HG02870 (cell line): ENCODE results near the gene ELMOD1.
"Not testable (repeated sequence)": the region's sequence is repeated elsewhere in the genome, so short reads cannot be mapped to it uniquely, and the experiment has no call there.

Source experiments
- ATAC-seq: cut with Tn5 transposase; IDR thresholded peaks from one replicate; pipeline ENCODE4 v1.9.1; 2021; ENCODE audit warnings: mild to moderate bottlenecking, moderate library complexity; ENCODE audit not compliant: unreplicated experiment

ELMOD1 gene

DNA sequence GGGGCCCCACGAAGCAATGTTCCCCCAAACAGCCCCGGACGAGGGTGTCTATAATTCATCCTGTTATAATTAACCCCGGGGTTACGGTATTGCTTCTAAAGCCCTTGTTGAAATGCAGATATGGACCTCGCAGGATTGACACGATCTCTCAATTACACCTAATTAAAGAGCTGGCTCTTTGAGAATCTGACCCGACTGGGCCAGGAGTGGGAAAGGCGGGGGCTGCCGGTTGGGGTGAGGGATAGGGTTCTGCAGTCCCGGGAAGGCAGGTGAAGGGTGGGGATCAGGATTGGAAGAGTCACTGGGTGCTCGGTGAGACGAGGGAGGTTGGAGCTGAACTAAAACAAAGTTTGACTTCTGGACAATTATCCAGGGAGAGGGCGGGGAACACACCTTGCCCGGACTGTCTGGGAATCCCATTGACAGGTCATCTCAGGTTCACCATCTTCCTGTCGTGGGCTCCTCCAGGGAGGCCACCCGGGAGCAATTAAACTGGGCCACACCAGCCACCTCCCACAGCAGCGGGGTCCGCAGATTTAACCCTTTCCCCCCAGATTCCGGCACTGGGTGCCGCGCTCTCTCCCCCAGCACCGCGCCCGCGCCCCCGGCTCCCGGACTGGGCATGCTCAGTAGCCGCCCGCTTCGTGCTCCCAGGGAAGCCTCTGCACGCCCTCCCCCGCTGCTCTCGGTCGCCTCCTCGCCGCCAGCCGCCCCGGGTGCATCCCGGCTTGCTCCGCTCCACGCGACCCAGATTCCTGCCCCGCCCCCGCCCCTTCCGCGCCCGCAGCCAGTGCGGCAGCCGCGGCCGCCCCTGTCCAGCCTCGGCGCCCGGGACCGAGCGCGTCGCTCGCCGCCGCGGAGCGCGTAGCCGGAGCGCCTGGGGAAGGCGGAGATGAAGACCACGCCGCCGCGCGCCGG lies at the start of gene ELMOD1:
Gene ELMOD1 (plus strand): TSS at position 688 of the 918 bp plus-strand sequence. CDS start 27,043 bp downstream, outside the sequence.
- ATAC-seq: peak; percentile 54

DNA sequence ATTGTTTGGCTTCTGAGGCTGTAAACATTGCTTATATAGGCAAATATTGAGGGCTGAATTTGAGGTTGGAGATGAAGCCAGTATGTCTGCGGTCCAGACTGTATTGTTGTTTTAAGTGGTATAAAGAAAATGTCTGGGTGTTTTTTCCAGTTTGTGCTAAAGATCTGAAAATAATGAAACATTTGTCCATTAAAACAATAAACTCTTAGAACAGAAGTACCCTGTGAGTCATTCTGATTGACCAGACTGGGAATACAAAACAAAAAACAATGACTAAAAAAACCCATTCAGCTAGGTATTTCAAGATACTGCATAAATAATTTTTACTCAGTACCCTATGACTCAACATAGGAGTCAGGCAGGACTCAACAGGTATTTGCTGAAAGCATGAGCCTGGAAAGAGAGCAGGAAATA lies 45.8 kb upstream of the ELMOD1 start:
- ATAC-seq: peak; percentile 64

DNA sequence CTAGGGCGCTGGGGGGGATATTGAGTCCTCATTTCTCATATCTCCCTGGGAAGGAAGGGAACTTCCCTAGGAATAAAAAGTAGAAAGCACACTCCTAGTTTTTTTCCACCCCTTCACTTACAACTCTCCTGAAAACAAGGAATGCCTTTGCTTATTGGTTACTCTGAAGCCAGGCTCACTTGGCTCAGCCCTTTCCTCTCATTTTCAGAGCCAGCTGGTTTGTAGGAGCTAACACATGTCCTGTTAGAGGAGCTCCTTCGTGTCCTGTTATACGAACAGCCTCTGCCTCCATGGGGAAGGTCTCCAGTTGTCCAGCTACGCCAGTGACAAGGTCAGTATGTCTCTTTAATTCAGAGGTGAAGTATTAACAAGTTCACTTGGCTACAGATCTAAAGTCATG lies 43.0 kb upstream of the ELMOD1 start:
- ATAC-seq: no peak

DNA sequence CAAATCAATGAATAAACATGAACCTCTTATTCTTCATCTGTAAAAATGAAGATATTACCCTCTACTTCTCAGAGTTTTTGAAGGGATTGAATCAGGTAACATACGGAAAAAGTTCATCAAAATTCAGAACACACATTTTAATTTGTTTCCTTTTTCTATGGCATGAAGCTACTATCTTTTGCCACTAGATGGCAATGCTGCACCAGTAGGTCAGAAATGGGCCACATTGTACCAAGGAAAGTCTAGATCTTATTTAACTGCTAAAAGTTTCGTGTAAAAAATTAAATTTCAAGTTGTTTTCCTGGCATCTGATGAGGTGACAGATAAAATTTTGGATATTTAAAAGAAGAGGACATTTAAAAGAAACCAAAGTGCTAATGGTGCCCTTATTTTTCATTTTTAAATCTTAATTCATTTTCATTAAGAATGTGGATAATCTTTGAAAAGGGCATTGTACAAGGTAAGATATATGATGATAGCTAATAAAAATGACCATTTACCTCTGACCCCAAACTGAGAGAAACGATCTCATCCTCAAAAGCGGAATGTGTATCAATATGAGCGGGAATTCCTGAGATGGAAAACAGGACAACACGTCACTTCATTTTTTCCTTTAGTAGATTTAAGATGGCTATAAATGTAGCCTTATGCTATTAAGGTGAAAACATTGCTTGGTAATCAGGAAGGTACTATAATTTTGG lies 41.5 kb upstream of the ELMOD1 start:
- no peak for ATAC-seq

DNA sequence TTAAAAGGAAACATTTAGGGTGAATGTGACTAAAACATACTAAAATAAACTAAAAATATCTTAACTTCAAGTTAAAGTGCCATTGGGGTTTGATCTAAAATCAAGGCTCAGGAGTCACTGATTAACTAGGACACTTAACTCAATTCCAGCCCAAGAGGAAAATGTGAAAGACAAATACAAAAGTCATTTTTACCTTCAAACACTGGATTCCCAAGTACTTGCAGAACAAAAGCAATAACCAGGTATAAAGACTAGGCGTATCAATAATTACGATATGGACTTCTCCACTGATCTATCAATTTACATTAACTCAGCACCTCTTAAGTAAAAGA lies 41.0 kb upstream of the ELMOD1 start:
- no peak for ATAC-seq

DNA sequence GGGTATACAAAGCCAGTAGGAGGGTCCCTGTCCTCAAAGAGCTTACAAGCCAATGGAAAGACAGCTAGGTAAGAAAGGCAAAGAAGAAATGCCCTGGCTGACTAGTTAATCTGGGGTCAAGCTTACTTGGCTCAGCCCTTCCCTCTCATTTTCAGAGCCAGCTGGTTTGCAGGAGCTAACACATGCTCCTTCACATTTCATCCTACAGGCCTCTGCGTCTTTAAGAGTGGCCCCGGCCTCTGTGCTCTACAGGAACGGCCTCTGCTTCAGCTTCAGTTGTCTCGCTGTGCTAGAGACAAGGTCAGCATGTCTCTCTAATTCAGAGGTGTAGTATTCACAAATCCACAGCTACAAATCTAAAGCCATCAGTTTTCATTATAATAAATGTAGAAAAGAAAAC lies 40.6 kb upstream of the ELMOD1 start:
- no peak for ATAC-seq

DNA sequence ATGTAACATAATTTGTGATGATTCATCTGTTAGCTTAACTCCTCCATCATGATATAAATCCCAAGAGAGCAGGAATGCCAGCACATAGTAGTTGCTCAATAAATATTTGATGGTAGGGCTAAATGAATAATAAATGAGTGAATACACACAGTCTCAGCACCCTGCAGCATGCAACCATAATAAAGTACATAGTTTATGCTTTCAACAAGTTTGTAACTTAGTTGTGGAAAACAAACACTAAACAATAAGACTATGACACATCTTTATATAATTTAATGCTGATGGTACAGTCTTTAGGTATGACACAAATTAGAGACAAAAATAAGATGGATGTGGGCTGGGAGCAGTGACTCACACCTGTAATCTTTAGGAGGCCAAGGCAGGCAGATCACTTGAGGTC lies 29.3 kb upstream of the ELMOD1 start:
- no peak for ATAC-seq

DNA sequence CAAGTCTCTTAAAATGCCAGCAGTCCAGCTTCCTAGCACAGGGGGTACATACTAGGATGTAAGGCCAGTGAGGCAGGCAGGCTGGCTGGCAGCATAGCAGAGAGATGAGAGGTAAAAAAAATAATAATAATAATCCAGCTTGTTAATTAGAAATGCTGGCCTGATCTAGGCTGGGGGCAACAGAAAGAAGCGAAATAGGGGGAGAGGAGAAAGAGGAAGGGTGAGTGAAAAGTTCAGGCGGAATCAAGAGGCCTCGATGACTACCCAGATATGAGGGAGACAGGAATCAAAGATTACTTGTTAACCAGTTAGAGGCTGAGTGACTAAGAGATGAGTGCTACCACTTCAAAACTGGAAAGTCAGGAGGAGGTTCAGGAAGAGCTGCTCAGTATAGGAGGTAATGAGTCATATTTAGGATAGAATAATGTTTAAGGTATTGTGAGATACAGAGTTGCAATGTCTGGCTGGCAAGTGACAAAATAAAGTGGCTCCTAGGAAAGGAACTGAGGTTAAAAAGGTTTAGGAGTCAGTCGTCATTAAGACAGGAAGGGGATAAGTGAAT lies 28.2 kb upstream of the ELMOD1 start:
- ATAC-seq: no peak

DNA sequence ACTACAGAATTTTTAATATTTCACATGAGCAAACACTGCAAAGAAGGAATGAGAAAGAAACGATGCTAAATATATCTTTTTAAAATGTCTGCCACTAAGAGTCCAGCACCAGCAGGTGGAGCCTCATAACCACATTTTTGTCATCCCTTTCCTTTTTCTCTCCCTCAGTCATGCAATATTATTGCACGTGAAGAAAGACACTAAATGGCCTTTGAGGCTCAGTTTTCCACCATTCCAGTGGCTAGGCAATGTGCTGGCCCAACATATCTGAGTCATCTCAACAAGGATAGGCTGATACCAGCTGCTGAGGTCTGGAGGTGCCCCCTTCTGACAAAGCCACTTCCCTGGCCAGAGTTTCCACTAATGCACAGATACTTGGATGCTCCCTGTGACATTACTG lies 27.2 kb upstream of the ELMOD1 start:
- peak; percentile 31 for ATAC-seq

DNA sequence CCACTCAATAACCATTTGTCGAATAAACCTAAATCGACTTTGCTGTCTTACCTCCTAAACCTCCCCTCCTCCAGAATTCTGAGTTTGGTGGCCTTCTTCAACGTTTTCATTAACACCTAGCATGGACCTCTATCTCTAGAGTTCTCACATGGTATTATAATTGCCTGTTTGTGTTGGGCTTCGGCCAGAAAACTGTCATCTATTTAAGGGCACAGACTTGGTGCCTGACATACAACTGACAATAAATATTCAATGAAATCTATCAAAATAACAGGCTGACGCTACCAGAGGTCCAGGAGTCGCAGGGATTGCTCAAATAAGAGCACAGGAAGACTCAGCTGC lies 26.1 kb upstream of the ELMOD1 start:
- ATAC-seq: peak; percentile 5

DNA sequence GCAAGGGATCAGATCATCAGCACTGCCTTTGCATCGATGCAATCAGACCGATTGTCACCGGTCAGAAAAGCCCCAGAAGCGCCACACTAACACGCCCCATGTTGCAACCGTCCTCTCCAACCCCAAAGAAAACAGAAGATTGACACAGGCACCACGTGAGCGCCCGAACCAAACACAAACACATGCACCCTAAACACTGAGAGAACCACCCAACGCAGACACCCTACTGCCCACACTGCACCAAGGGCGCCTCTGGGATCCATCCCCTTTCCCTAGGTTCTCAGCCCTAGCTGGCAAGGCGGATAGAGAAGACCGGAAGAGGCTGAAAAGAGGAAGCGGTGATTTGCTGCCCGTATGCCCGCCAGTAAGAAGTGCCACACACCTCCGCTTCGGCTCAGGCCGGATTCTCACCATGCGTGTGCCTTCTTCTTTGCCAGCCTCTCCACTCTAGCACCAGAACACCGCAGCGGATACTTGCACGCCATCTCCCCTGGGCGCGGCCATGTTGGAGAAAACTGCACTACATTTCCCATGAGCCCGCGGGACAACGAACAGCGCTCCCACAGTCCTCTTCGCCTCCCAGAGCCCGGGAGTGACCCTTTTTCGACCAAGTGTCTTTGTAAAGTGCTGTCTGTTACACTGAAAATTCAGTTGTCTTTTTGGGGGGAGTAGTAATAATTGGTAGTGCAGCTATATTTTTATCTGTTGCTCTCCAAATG lies 25.6 kb upstream of the ELMOD1 start, which contains the start of gene ALKBH8:
Gene ALKBH8 (minus strand): TSS at position 517 of the 719 bp plus-strand sequence. CDS start 4,842 bp downstream, outside the sequence.
- peak; percentile 72 for ATAC-seq

DNA sequence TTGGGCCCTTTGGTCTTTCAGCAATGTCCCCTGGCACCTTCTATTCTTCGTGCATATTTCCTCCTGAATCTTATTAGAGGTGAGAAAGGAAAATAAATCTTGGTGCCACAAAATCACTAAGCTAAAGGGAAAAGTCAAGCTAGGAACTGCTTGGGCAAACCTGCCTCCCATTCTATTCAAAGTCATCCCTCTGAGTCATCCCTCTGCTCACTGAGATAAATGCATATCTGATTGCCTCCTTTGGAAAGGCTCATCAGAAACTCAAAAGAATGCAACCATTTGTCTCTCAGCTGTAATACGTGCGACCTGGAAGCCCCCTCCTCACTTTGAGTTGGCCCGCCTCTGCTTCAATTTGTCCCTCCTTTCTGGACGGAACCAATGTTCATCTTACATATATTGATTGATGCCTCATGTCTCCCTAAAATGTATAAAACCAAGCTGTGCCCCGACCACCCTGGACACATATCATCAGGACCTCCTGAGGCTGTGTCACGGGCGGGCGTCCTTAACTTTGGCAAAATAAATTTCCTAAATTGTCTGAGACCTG lies 24.9 kb upstream of the ELMOD1 start:
- not testable (repeated sequence) for ATAC-seq

DNA sequence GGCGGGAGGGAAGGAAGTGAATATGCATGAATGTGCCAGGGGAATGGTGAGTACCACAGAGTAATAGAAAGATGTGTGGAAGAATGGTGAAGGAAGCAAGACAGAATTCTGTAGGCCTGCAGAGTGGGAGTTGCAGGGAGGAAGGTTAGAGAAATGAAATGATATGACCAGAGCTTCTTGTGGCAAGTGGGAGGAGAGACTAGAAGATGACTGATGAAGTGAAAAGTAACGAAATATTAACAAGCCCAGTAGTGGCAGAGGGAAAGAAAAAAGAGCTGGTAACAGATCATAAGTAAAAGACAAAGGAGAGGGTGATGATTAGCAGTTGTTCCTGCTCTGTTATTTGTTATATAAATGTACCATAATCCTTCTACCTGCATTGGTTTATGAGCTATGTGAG lies 24.4 kb upstream of the ELMOD1 start:
- no peak for ATAC-seq

DNA sequence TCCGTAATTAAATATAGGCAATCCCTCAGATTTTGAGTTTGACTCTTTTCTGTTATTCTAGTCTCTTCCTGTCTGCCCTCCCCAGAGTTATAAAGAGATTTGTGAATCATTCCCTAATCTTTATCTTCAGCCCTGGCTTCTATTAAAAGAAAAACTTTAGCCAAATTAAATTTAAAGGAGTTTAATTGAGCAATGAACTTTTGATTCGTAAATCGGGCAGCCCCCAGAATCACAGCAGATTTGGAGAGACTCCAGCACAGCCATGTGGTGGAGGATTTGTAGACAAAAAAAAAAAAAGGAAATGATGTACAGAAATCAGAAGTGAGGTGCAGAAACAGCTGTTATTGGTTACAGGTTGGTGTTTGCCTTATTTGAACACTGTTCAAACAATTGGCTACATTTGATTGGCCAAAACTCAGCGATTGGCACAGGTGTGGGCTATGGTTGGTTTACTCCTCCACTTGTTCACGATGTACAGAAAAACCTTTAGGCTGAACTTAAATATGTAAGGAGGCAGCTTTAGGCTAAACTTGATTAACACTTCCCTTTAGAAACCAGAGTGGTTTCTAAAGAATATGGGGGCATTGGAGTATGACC lies 23.1 kb upstream of the ELMOD1 start:
- ATAC-seq: no peak

DNA sequence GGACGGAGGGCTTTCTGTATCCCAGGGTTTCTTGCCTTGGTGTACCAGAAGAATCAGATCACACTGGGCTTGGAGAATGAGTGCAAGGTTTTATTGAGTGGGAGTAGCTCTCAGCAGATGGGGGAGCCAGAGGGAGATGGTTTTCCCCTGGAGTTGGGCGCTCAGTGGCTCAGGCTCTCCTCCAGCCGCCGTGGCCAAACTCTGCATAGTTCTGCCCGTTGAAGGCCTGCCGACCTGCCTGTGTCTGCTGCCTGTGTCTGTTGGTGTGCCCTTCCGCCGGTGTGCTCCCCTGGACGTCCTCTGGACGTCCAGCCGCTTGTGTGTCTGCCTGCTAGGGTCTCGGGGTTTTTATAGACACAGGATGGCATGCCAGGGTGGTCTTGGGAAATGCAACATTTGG lies 20.9 kb upstream of the ELMOD1 start:
- no peak for ATAC-seq

DNA sequence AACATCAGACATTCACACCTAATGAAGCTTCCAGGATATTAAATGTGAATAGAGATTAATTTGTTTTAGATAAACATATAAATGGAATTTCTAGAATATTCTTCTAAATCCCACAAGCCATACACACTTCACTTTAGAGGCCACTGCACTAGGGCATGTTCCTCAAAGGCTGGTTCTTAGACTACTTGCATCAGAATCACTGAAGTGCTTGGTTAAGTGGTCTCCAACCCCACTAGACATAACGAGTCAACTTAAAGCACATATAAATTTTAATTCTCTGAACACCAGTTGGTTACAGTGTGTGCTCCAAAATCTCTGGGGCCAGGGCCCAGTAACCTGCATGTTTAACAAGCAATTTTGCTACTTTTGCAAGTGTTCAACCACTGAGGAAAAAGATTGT lies 17.5 kb upstream of the ELMOD1 start:
- ATAC-seq: no peak

DNA sequence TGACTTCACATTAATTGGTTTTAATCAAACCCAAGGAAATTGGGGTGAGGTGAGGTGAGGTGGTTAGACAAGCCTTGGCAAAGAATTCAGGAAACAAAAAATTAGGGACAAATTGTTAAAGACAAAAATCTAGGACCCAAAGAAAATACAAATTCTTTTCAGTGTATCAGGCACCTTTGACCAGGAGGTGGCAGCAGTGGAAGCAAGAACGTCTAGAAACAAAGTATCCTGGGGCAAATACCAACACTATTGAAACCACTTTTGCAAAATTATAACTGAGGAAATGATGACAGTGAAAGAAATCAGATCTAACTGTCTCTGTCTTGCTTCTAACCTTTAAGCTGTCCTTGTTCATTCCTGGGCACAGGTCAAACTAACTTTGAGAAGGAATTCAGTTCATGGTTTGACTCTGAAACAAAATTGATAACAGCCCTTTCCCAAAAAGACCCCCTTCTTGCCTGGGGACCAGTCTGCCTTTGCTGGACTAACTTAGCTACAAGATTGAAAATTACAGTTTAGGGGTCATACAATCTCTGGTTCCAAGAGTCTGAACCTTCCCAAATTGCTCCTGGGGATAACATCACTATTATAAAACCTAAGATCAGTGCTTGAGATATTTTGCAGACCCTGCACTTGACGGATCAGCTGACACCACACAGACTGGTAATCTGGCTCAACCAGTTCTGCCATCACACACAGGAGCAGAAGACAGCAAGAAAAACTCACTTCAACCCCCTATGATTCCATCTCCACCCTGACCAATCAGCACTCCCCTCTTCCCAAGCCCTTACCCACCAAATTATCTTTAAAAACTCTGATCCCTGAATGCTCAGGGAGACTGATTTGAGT lies 14.2 kb upstream of the ELMOD1 start:
- ATAC-seq: peak; percentile 48

DNA sequence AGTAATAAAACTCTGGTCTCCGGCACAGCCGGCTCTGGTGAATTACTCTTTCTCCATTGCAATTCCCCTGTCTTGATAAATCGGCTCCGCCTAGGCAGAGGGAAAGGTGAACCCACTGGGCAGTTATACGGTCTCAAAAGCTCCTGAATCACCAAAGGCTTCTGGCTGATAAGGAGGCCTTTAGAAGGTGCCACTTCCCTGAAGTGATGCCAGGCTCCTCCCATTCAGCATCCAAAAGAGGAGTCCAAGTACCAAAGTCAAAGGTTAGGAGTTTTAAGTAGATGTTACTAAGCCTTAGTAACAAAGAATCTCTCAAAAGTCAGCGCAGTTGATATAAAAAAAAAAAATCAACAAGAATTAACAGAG lies 13.6 kb upstream of the ELMOD1 start:
- no peak for ATAC-seq

DNA sequence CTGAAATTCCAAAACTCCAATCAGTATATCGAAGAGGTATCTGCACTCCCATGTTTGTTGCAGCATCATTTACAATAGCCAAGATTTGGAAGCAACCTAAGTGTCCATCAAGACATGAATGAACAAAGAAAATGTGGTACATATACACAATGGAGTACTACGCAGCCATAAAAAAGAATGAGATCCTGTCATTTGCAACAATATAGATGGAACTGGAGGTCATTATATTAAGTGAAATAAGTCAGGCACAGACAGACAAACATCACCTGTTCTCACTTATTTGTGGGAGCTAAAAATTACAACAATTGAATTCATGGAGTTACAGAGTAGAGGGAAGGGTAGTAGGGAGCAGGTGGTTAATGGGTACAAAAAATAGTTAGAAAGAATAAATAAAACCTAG lies 11.8 kb upstream of the ELMOD1 start:
- not testable (repeated sequence) for ATAC-seq

DNA sequence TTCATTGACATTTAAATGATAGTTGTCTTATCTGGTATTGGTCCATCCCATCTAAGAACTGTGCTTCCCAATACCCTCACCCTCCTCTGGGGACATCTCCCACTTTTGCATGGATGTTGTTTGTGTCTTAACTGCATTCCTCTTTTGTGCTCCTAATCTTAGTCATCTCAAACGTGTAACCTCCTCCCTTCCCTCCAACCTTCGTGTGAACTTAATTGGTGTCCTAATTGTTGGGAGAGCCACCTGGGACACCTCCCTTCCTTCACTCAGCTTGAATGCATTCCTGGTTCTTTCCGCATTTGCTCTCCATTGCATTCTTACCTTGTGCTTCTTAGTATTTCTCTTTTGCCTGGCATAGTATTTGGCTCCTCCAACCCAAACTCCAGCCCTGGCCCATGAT lies 9.8 kb upstream of the ELMOD1 start:
- no peak for ATAC-seq
